H9 (cell line): ENCODE data around the gene ERC2. TPM values are rescaled to one million over a fixed set of nuclear protein-coding genes. Genes with fewer than 3 reads are reported as not detected.

Experiments
- DNase-seq: peaks from one replicate; pipeline ENCODE4 v3.0.0-alpha.2; 2017
- H2AFZ ChIP-seq: one replicate; pipeline ENCODE4 v1.6.1; 2013; ENCODE audit warnings: mild to moderate bottlenecking, low read length, control low read depth, moderate library complexity
- H2AK5ac ChIP-seq: 2 replicates; pipeline ENCODE4 v1.6.1; 2013; ENCODE audit warnings: low read length, control low read depth, mixed read lengths; ENCODE audit not compliant: insufficient read length
- H2BK120ac ChIP-seq: one replicate; pipeline ENCODE4 v1.6.1; 2013; ENCODE audit warnings: low read depth, mild to moderate bottlenecking, low read length, control low read depth, inconsistent platforms; ENCODE audit not compliant: poor library complexity, severe bottlenecking
- H2BK12ac ChIP-seq: 2 replicates; pipeline ENCODE4 v1.6.1; 2013; ENCODE audit warnings: low read length, control low read depth, mixed read lengths, low read depth; ENCODE audit not compliant: insufficient read length
- H2BK15ac ChIP-seq: 2 replicates; pipeline ENCODE4 v1.6.1; 2013; ENCODE audit warnings: low read depth, low read length, control low read depth
- H2BK20ac ChIP-seq: one replicate; pipeline ENCODE4 v1.6.1; 2013; ENCODE audit warnings: low read depth, mild to moderate bottlenecking, low read length, control low read depth, inconsistent platforms; ENCODE audit not compliant: poor library complexity, severe bottlenecking
- H2BK5ac ChIP-seq: 2 replicates; pipeline ENCODE4 v1.6.1; 2013; ENCODE audit warnings: low read length, control low read depth, mixed read lengths; ENCODE audit not compliant: insufficient read length
- H3K14ac ChIP-seq: 2 replicates; pipeline ENCODE4 v1.6.1; 2013; ENCODE audit warnings: low read length, control low read depth; ENCODE audit not compliant: insufficient read depth
- H3K18ac ChIP-seq: 2 replicates; pipeline ENCODE4 v1.6.1; 2013; ENCODE audit warnings: low read depth, mild to moderate bottlenecking, mixed read lengths, low read length, control low read depth; ENCODE audit not compliant: insufficient read length
- H3K23ac ChIP-seq: 2 replicates; pipeline ENCODE4 v1.6.1; 2013; ENCODE audit warnings: low read length, control low read depth, mixed read lengths, low read depth; ENCODE audit not compliant: insufficient read length
- H3K23me2 ChIP-seq: 2 replicates; pipeline ENCODE4 v1.6.1; 2013; ENCODE audit warnings: low read depth, mild to moderate bottlenecking, mixed read lengths, low read length, control low read depth; ENCODE audit not compliant: insufficient read length, poor library complexity, severe bottlenecking
- H3K27ac ChIP-seq: 2 replicates; pipeline ENCODE4 v1.5.1; 2013; ENCODE audit warnings: low read length, control low read depth, mixed read lengths, low read depth; ENCODE audit not compliant: insufficient read length
- H3K27me3 ChIP-seq: 2 replicates; pipeline ENCODE4 v1.6.1; 2013; ENCODE audit warnings: low read length, control low read depth, inconsistent platforms; ENCODE audit not compliant: insufficient read depth
- H3K4ac ChIP-seq: 2 replicates; pipeline ENCODE4 v1.6.1; 2013; ENCODE audit warnings: low read depth, mild to moderate bottlenecking, control low read depth, inconsistent platforms, low read length, moderate library complexity
- H3K4me1 ChIP-seq: 2 replicates; pipeline ENCODE4 v1.6.1; 2013; ENCODE audit warnings: low read length, control low read depth, inconsistent platforms; ENCODE audit not compliant: insufficient read depth
- H3K4me2 ChIP-seq: 2 replicates; pipeline ENCODE4 v1.6.1; 2013; ENCODE audit warnings: low read length, control low read depth, mixed read lengths; ENCODE audit not compliant: insufficient read length, insufficient read depth
- H3K56ac ChIP-seq: 2 replicates; pipeline ENCODE4 v1.6.1; 2013; ENCODE audit warnings: low read depth, mild to moderate bottlenecking, mixed read lengths, low read length, control low read depth; ENCODE audit not compliant: insufficient read length
- H3K79me1 ChIP-seq: 2 replicates; pipeline ENCODE4 v1.6.1; 2013; ENCODE audit warnings: low read depth, mild to moderate bottlenecking, moderate library complexity, low read length, control low read depth, inconsistent platforms; ENCODE audit not compliant: insufficient read depth, poor library complexity, severe bottlenecking
- H3K79me2 ChIP-seq: 2 replicates; pipeline ENCODE4 v1.6.1; 2013; ENCODE audit warnings: low read length, control low read depth, inconsistent platforms; ENCODE audit not compliant: insufficient read depth
- H3K9ac ChIP-seq: 2 replicates; pipeline ENCODE4 v1.6.1; 2013; ENCODE audit warnings: low read length, control low read depth, mixed read lengths; ENCODE audit not compliant: insufficient read length; ENCODE audit errors: extremely low read depth
- H3K9me3 ChIP-seq: one replicate; pipeline ENCODE4 v1.6.1; 2013; ENCODE audit warnings: low read depth, low read length, inconsistent platforms; ENCODE audit not compliant: control insufficient read depth
- H3T11ph ChIP-seq: one replicate; pipeline ENCODE4 v1.6.1; 2013; ENCODE audit warnings: mild to moderate bottlenecking, low read length, control low read depth, inconsistent platforms
- H4K20me1 ChIP-seq: one replicate; pipeline ENCODE4 v1.6.1; 2013; ENCODE audit not compliant: control insufficient read depth, insufficient read length, insufficient read depth
- H4K5ac ChIP-seq: 2 replicates; pipeline ENCODE4 v1.6.1; 2013; ENCODE audit warnings: low read depth, mild to moderate bottlenecking, mixed read lengths, low read length, control low read depth; ENCODE audit not compliant: insufficient read length
- H4K8ac ChIP-seq: replicated peaks from 2 replicates; pipeline ENCODE4 v1.6.1; 2013; ENCODE audit warnings: low read length, control low read depth, mixed read lengths, low read depth; ENCODE audit not compliant: insufficient read length
- H4K91ac ChIP-seq: 2 replicates; pipeline ENCODE4 v1.6.1; 2013; ENCODE audit warnings: low read depth, mild to moderate bottlenecking, moderate library complexity, mixed read lengths, low read length, control low read depth; ENCODE audit not compliant: insufficient read length
- H3K27ac Mint-ChIP-seq, 3 experiments: 2 replicates in 2 of 3; 3 replicates in 1 of 3; pipeline ENCODE4 v1.8.0; 2020 to 2021; ENCODE audit warnings: mixed read lengths in 3 of 3, mild to moderate bottlenecking in 1 of 3, moderate library complexity in 1 of 3
- H3K27me3 Mint-ChIP-seq: 2 replicates; pipeline ENCODE4 v1.8.0; 2021; ENCODE audit warnings: low read depth, mild to moderate bottlenecking, moderate library complexity, mixed read lengths
- H3K36me3 Mint-ChIP-seq, 3 experiments: 2 replicates in 2 of 3; 3 replicates in 1 of 3; pipeline ENCODE4 v1.8.0; 2020 to 2021; ENCODE audit warnings: low read depth in 3 of 3, mixed read lengths in 3 of 3; ENCODE audit not compliant: insufficient read depth in 1 of 3
- H3K4me1 Mint-ChIP-seq, 2 experiments: 2 replicates each; pipeline ENCODE4 v1.8.0; 2020; ENCODE audit warnings: mixed read lengths in 2 of 2
- H3K4me3 Mint-ChIP-seq, 2 experiments: 2 replicates in 1 of 2; 3 replicates in 1 of 2; pipeline ENCODE4 v1.8.0; 2020 to 2021; ENCODE audit warnings: mild to moderate bottlenecking in 2 of 2, mixed read lengths in 2 of 2, moderate library complexity in 1 of 2
- H3K9me3 Mint-ChIP-seq, 2 experiments: 2 replicates in 1 of 2; 3 replicates in 1 of 2; pipeline ENCODE4 v1.8.0; 2020; ENCODE audit warnings: mild to moderate bottlenecking in 2 of 2, mixed read lengths in 2 of 2, moderate library complexity in 1 of 2
- CTCF ChIP-seq: fragments of 200-600 bp; sonication (generic); conservative IDR thresholded peaks from 3 replicates; pipeline ENCODE4 v1.8.0; 2021; ENCODE audit warnings: antibody characterized with exemption, mild to moderate bottlenecking
- WGBS: extraction: QIAGEN DNeasy Blood & Tissue Kit; methylation state at CpG from one replicate; pipeline ENCODE4 v1.1.7; 2013; ENCODE audit warnings: missing lambda C conversion rate, low lambda C conversion rate, mixed read lengths; ENCODE audit not compliant: insufficient read length; ENCODE audit errors: extremely low coverage; 5-methylcytosine and 5-hydroxymethylcytosine counted together
- total RNA-seq: library from RNA; stranded (reverse); gene quantifications from 2 replicates; pipeline ENCODE4 v1.2.1, GENCODE V29; 2021

Gene ERC2
- total RNA-seq, 1 experiment from 2014 or later, result 15.4 TPM

- H3K79me2 ChIP-seq, result no peaks in the 10 kb centered on the region
- H2BK20ac ChIP-seq, result no peak overlapping the region
- no peak overlapping the region for H4K8ac ChIP-seq
- no peak overlapping the region for H3K4ac ChIP-seq
- no peak overlapping the region for H3K27ac ChIP-seq
- no peak overlapping the region for H2BK15ac ChIP-seq
- Mint-ChIP-seq H3K36me3 (no peaks in the 10 kb centered on the region), H3K4me1 (no peaks in the 10 kb centered on the region), H3K9me3 (peaks cover 0 to 2% of the 10 kb centered on the region in 2 experiments; a peak in 2 of 5 replicates), H3K4me3 (no peak overlapping the region), H3K27ac (no peak overlapping the region), H3K27me3 (no peaks in the 10 kb centered on the region)
- no peak overlapping the region for H3T11ph ChIP-seq
- H3K14ac ChIP-seq, result no peak overlapping the region
- no peak overlapping the region for H2BK12ac ChIP-seq
- TF ChIP-seq CTCF, result no peak
- no peak overlapping the region for H2BK5ac ChIP-seq
- H4K5ac ChIP-seq, result no peak overlapping the region
- H3K56ac ChIP-seq, result no peak overlapping the region
- H2AK5ac ChIP-seq, result no peak overlapping the region
- H2AFZ ChIP-seq, result no peak overlapping the region
- H3K79me1 ChIP-seq, result no peaks in the 10 kb centered on the region
- no peak overlapping the region for H3K23ac ChIP-seq
- no peak overlapping the region for H3K18ac ChIP-seq
- no CpG with 5 or more reads among the region's 3 CpGs for WGBS
- H3K4me2 ChIP-seq, result no peak overlapping the region
- H2BK120ac ChIP-seq, result no peak overlapping the region
- no peak overlapping the region for H3K9ac ChIP-seq
- H3K4me1 ChIP-seq, result no peaks in the 10 kb centered on the region
- DNase-seq, result no peak
- H3K9me3 ChIP-seq, result no peaks in the 10 kb centered on the region
- H4K91ac ChIP-seq, result no peak overlapping the region
- H4K20me1 ChIP-seq, result no peaks in the 10 kb centered on the region
- H3K23me2 ChIP-seq, result no peaks in the 10 kb centered on the region
- H3K27me3 ChIP-seq, result no peaks in the 10 kb centered on the region
Observed at GRCh38 chr3:55735976-55736375, 732.3 kb downstream of the ERC2 start.
